GM19452 (cell line): ENCODE measurements around the gene CAMK2G.
"Not testable (repeated sequence)": the region's sequence is repeated elsewhere in the genome, so short reads cannot be mapped to it uniquely, and the experiment has no call there.

Experiments used
- ATAC-seq: cut with Tn5 transposase; IDR thresholded peaks from one replicate; pipeline ENCODE4 v1.9.1; 2021; ENCODE audit not compliant: unreplicated experiment

CAMK2G gene

DNA sequence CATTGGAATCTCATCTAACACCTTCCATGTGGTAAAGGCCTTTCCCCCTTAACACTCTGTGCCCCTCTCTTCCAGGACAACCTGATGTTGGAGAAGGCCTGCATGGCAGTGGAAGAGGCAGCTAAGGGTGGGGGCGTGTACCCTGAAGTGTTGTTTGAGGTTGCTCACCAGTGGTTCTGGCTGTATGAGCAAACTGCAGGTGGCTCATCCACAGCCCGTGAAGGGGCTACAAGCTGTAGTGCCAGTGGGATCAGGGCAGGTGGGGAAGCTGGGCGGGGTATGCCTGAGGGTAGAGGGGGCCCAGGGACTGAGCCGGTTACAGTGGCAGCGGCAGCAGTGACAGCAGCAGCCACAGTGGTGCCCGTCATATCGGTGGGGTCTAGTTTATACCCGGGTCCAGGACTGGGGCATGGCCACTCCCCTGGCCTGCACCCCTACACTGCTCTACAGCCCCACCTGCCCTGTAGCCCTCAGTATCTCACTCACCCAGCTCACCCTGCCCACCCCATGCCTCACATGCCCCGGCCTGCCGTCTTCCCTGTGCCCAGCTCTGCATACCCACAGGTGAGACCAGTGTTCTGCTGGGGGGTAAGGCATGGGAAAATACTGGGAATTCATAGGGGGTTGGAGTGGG, 75.3 kb downstream of the CAMK2G start:
- no peak for ATAC-seq

GRCh38 chr10:73798087-73798486, 76.3 kb downstream of the CAMK2G start:
- no peak for ATAC-seq

- no peak for ATAC-seq
These were observed 76.9 kb downstream of the CAMK2G start for GRCh38 chr10:73797324-73798025.

DNA sequence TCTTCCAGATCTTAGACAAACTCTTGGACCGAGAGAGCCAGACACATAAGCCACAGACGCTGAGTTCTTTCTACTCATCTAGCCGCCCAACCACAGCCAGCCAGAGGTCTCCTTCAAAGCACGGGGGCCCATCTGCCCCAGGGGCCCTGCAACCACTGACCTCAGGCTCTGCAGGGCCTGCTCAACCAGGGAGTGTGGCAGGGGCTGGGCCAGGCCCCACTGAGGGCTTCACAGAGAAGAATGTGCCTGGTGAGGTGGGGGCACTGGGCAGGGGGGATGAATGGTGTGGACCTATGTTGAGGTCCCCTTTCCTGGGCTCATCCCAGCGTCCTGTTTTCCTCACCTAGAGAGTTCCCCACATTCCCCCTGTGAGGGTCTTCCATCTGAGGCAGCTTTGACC, 77.6 kb downstream of the CAMK2G start:
- no peak for ATAC-seq

DNA sequence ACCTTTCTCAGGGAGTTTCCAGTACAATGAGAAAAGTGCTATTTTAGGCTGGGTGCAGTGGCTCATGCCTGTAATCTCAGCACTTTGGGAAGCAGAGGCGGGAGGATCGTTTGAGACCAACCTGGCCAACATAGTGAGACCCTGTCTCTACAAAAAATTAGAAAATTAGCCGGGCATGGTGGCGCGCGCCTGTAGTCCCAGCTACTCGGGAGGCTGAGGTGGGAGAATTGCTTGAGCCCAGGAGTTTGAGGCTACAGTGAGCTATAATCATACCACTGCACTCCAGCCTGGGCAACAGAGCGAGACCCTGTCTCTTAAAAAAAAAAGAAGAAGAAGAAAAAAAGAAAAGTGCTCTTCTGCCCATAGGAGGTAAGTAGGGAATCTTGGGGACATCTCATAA, 78.3 kb downstream of the CAMK2G start:
- not testable (repeated sequence) for ATAC-seq

DNA sequence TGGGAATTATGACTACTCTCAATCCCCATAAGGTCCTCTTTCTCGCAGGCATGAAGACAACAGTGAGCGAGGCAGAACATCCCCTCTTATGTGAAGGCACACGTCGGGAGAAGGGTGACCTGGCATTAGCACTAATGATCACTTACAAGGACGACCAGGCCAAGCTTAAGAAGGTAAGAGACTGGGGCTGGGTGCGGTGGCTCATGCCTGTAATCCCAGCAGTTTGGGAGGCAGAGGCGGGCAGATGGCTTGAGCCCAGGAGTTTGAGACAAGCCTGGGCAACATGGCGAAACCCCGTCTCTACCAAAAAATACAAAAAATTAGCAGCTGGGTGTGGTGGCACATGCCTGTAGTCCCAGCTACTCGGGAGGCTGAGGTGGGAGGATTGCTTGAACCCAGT, 78.9 kb downstream of the CAMK2G start:
- not testable (repeated sequence) for ATAC-seq

- ATAC-seq, result no peak
These were observed 80.9 kb downstream of the CAMK2G start for GRCh38 chr10:73793456-73793855.

DNA sequence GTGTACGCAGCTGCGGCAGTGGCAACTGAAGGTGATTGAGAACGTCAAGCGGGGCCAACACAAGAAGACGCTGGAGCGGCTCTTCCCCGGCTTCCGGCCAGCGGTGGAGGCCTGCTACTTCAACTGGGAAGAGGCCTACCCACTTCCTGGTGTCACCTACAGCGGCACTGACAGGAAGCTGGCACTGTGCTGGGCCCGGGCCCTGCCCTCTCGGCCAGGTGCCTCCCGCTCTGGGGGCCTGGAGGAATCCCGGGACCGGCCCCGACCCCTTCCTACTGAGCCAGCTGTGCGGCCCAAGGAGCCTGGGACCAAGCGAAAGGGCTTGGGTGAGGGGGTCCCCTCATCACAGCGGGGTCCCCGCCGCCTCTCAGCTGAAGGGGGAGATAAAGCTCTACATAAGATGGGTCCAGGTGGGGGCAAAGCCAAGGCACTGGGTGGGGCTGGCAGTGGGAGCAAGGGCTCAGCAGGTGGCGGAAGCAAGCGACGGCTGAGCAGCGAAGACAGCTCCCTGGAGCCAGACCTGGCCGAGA, 82.4 kb downstream of the CAMK2G start:
- no peak for ATAC-seq

DNA sequence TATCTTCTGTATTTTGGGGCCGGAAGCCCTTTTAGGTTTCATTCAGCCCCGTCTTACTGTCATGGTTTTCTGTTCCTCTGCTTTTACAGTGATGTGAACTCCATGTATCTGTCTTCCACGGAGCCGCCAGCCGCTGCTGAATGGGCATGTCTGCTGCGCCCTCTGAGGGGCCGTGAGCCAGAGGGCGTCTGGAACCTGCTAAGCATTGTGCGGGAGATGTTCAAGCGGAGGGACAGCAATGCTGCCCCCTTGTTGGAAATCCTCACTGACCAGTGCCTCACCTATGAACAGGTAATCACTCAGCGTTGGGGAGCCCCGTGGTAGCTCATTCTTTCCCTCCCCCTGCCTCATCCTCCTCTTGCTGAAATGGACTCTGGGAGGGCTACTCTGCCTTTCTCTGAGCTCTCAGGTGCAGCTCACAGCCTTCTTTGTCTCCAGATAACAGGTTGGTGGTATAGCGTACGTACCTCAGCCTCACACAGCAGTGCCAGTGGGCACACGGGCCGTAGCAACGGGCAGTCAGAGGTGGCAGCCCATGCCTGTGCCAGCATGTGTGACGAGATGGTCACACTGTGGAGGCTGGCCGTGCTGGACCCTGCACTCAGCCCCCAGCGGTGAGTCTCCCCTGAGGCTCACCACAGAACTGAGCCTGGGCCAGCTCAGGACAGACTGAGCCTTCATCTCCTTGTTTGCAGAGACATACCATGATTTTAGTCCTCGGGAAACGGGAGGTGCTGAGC, 83.3 kb downstream of the CAMK2G start:
- no peak for ATAC-seq

- ATAC-seq, result no peak
These were observed 84.7 kb downstream of the CAMK2G start for GRCh38 chr10:73789659-73790055.

DNA sequence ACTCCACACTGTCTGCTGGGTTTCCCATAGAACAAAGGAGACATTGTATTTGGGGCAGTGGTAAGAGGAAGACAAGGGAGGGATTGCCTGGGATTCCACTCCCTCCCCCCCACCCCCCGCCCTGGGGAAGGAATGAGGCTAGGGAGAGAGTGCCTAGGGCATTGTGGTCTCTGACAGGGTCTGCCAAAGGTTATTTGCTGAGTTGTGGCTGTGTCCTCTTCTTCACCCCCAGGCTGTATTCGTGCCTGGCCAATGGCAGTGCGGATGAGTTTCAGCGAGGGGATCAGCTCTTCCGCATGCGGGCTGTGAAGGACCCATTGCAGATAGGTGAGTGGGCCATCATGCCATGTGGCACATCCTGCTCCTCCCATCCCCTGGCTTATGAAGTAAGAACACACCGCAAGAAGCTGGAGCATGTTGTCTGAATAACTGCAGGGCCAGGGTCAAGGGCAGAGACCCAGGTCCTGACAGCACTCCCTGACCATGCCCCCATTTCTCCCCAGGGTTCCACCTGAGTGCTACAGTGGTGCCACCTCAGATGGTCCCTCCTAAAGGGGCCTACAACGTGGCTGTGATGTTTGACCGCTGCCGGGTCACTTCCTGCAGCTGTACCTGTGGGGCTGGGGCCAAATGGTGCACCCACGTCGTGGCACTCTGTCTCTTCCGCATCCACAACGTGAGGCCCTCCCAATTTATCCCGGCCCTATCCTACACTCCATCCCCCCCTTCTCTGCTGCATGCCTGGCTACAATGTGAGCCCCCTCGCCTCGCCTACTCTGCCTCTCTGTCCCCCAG, 85.3 kb downstream of the CAMK2G start:
- no peak for ATAC-seq

DNA sequence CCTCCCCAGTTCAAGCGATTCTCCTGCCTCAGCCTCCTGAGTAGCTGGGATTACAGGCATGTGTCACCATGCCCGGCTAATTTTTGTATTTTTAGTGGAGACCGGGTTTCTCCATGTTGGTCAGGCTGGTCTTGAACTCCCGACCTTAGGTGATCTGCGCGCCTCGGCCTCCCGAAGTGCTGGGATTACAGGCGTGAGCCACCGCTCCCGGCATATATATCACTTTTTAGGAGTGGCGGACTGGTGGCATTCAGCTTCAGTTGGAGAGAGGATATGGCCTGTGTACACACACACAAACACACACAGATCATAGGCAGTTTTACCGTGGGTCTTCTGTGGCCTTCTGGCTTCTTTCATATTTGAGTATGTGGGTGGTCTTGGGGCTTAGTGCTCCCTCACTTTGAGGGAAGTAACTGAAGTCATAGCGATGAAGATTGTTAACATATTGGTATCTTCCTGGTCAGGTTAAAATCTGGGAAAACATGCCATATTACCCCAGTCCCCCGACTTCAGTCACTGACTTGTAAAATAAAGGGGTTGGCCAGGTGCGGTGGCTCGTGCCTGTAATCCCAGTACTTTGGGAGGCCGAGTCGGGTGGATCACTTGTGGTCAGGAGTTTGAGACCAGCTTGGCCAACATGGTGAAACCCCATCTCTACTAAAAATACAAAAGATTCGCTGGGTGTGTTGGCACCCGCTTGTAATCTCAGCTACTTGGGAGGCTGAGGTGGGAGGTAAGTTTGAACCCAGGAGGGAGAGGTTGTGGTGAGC, 87.1 kb downstream of the CAMK2G start:
- not testable (repeated sequence) for ATAC-seq

DNA sequence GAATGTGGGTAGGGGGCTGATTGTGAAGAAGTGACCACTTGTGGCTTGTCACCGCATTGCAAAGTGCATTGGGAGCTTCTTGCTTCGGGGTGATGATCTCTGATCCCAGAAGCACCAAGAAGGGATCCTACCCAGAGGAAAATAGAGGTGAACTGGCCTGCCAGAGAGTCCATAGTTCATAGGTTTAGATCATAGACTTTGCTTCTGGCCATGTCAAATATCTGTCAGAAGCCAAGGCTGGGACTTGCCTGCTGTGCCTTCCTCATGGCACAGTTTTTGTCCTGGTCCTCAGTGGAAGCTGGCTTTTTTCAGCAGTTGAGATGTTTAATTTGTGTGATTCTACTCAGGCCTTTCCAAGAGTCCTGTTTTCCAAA, 87.9 kb downstream of the CAMK2G start:
- ATAC-seq, result no peak

DNA sequence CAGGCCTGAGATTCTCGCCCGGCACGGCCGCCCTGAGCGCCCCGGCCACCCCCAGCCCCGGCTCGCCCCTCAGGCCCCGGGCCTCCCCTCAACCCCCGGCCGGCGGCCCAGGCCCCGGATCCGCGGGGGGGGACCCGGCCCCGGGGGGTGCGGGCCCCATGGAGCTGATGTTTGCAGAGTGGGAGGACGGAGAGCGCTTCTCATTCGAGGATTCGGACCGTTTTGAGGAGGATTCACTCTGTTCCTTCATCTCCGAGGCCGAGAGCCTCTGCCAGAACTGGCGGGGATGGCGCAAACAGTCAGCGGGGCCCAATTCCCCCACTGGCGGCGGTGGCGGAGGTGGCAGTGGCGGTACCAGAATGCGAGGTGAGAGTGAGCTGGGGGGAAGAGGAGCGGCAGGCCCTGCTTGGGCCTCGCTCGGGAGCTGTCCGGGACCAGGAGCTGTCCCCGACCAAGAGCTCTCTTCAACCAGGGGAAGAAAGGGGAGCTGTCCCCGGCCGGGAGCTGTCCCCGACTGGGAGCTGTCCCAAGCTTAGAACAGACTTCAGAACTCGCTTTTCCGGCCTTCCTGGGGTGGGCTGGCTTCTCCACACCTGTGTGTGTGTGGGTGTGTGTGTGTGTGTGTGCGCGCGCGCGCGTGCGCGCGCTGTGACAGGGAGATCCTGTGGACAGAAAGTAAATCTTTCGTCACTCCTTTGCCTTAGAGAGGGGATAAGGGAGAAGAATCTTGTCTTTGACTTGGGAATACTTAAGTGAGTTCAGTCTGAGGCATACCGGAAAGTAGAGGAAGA, 88.4 kb downstream of the CAMK2G start:
- ATAC-seq, result peak; percentile 23

GRCh38 chr10:73785211-73785720, 89.1 kb downstream of the CAMK2G start, which contains the start of gene ZSWIM8:
ZSWIM8 (plus strand) TSS chr10:73785606; CDS start chr10:73785879, 273 bp downstream.
- ATAC-seq, result peak; percentile 79

DNA sequence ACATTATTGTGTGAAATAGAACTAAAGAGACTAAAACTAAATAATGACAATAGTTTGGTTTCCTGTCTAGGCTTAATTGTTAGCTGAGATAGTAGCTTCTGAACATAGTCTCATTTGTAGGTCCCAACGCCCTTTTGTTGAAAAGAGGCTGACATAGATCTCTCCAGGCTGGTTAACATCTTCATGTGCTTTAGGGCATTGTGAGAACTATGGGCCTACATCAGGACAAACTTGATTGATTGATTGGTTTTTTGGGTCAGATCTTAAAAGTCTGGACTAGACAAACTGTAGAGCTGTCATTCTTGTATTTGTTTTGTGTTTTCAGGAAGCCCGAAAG, 91.6 kb downstream of the CAMK2G start:
- no peak for ATAC-seq

DNA sequence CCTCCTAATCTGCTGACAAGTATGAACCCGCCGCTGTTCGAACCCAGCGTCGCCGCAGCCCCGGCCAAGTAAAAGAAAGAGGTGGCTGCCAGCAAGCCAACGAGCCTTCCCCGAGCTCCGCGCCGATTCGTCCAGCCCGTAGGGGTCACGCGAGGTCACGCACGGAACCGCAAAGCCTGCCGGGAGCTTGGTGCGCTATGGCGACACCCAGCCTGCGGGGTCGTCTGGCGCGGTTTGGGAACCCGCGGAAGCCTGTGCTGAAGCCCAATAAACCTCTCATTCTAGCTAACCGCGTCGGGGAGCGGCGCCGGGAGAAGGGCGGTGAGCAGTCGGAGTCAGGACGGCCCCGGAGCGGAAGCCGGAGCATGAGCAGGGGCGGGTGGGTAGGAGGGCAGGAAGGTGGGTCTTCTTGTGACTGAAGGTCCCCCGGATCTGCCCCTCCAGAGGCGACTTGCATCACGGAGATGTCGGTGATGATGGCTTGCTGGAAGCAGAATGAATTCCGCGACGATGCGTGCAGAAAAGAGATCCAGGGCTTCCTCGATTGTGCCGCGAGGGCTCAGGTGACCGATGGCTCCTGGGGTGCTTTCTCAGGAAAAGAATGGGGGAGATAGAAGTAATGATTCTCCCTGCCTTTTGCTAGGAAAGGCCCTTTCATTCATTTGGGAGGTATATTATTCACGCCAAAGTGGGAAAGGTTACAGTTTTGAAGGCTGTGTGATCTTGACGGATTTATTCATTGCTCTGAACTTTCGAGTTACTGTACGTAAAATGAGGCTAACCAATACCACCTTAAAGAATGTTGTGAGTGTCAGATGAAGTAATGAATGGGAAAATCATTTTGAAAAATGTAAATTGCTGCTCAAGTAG, 92.2 kb downstream of the CAMK2G start, which contains the start of gene CHCHD1:
TSS of gene CHCHD1 (plus strand) at position 170 of the 870 bp plus-strand sequence. CDS start at position 198, 28 bp downstream.
- ATAC-seq, result peak; percentile 57

GRCh38 chr10:73781548-73781878, 92.8 kb downstream of the CAMK2G start:
- ATAC-seq, result no peak
